HG02642 (cell line): ENCODE results near the gene ETDC.
"Not testable (repeated sequence)": the region's sequence is repeated elsewhere in the genome, so short reads cannot be mapped to it uniquely, and the experiment has no call there.

Experiments
- ATAC-seq: cut with Tn5 transposase; IDR thresholded peaks from one replicate; pipeline ENCODE4 v1.9.1; 2021; ENCODE audit warnings: mild to moderate bottlenecking; ENCODE audit not compliant: unreplicated experiment, poor library complexity

Gene ETDC

GRCh38 chrX:135309430-135309923 is at the start of gene ETDC:
Gene ETDC, plus strand, starts transcription at chrX:135309480. Its CDS starts 0 bp downstream, at chrX:135309480.
- ATAC-seq: no peak

DNA sequence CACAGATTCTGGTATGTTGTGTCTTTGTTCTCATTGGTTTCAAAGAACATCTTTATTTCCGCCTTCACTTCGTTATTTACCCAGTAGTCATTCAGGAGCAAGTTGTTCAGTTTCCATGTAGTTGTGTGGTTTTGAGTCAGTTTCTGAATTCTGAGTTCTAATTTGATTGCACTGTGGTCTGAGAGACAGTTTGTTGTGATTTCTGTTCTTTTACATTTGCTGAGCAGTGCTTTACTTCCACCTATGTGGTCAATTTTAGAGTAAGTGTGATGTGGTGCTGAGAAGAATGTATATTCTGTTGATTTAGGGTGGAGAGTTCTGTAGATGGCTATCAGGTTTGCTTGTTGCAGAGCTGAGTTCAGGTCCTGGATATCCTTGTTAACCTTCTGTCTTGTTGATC is 48.3 kb upstream of the ETDC start:
- not testable (repeated sequence) for ATAC-seq

GRCh38 chrX:135263376-135263775 is 45.9 kb upstream of the ETDC start:
- ATAC-seq: not testable (repeated sequence)

- no peak for ATAC-seq
Observed at GRCh38 chrX:135264206-135264605, 45.1 kb upstream of the ETDC start.

- ATAC-seq: no peak
Observed at GRCh38 chrX:135273162-135273561, 36.1 kb upstream of the ETDC start.

- no peak for ATAC-seq
Observed at GRCh38 chrX:135275973-135276372, 33.3 kb upstream of the ETDC start.

GRCh38 chrX:135287266-135287823 is 21.9 kb upstream of the ETDC start:
- no peak for ATAC-seq

DNA sequence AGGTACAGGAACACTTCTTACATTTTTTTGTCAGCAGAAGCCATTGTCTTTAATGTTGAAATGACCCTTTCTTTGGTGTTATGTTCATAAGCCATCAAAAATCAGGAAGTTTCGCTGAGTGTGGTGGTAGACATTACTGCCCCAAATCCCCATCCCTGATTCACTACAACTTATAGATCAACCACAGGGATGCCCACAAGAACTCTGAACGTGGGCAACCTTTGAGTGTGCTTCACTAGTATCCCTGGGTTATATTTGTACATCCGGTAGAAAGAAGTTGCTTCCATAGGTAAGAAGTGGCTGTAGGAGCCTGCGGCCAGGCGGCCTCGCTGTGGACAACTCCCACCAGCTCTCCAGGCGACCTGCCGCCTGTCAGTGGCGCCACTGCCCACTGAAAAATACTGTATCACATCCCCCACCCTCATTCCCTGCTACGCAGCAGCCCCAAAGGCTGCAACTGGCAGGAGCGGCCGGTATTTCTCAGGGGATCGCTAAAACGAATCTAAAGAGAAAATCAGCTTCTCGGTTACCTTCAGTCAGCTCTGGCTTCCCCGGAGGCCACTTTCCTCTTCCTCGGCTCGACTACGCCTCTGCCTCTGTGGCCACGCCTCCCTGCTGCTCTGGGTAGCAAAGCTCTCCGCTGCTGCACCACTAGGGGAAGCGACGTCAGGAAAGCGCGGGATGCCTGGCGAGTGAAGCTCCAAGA is 13.9 kb upstream of the ETDC start:
- peak; percentile 99 for ATAC-seq

DNA sequence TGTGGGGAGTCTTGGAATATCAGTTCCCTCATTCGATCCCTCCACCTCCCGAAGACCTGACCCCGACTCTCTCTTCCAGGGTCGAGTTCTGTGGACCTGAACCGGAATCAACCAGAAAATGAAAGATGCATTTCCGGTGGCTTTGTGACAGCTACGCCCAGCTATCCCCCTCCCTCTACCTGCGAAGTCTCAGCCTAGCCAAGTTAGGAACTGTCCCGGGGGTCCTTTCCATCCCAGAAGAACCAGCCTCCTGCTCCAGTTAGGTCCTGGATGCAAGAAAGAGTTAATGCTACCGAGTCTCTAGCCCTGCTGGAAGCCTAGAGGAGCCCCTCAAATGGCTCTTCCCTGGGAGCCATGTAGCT is 13.4 kb upstream of the ETDC start:
- ATAC-seq: peak; percentile 54

DNA sequence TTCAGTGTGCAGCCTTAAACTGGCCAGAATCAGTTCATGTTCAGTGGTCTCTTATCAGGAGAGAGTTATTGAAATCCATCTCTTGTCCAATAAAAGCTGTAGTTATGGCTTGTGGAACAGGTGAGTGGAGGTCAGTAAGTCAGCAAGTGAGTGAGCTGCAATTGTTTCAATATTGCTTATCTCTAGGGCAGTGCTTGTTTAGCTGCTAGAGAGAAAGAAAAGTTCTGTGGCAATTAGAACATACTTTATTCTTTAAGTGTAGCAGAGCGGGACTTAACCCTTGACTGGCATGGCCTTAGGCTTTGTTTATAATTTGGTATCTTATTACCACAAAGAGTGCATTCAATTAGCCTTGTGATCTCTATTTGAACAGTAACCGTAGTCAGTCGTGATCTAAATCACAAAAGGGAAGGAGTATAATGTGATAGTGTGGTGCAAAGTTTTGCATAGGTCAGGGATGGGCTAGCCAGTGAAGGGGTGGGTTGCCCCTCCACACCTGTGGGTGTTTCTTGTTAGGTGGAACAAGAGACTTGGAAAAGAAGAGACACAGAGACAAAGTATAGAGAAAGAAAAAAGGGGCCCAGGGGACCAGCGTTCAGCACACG is 6.9 kb upstream of the ETDC start:
- no peak for ATAC-seq

GRCh38 chrX:135304741-135305140 is 4.5 kb upstream of the ETDC start:
- no peak for ATAC-seq

DNA sequence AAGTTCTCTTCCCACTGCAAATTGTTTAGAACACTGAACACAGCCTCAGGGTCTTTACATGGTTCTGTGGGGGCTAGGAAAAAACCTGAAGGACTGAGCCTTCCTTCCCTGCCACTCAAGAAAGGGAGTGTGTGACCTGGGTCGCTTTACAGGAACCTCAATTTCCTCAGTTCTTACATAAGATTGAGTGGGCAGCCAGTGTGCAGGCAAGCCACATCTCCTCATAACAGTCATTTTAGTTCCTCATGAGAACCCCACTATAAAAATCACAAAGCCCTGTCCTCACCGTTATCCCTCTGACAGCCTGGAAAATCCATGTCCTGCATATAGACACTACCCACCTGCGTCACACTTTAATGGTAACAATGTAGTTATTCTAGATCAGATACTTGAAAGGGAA is 2.1 kb upstream of the ETDC start:
- no peak for ATAC-seq

DNA sequence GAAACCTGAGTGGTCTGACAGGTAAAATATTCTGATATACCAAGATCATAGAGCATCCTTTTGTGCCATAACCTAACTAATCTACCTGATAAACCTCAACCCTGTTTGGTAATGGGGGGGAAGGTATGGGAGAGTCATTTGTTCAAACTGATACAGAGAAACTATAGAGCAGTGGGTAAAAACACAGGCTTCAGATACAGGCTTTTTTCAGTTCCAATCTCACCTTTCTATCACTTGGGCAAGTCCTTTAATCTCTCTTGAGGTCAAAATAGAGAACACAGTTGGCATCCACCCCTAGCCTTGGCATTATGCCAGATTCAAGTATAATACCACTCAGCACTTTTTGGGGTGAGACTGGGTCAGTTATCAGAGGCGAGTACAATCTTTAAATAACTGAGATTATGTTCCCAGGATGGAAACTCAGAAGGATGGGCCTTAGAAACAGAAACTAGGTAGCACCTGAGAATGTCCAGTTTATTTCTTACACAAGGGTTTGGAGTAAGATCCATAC is 880 bp upstream of the ETDC start:
- no peak for ATAC-seq

DNA sequence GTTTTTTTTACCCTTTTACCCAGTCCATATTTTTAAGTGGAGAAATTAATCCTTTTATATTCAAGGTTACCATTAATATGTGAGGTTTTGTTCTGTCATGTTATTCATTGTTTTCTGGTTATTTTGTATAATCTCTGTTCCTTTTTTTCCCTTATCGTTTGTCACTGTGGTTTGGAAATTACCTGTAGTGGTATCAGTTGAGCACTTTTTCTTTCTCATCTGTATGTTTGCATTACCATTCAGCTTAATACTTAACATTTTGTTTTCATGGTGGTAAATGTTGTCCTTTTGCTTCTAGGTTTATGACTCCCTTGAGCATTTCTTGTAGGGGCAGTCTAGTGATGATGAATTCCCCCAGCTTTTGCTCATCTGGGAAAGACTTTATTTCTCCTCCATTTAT is 6.6 kb downstream of the ETDC start:
- ATAC-seq: no peak

DNA sequence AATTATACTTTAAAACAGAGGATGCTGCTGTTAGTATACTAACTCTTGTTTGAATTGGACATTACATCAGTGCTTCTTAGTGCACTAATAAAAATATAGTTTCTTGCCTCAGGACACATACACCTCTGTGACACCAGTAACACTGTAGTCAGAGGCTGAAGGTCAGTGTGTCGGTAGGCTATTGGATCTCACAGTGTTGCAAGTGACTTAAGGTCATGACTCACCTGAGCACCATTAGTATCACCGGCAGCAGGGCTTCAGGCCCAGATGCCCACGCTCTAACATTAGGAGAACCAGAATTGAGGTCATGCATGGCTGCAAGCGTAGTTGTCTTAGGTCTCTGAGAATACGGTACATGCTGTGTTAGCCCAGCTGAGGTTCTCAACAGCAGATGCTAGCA is 15.2 kb downstream of the ETDC start:
- no peak for ATAC-seq

GRCh38 chrX:135325036-135325818 is 15.9 kb downstream of the ETDC start:
- not testable (repeated sequence) for ATAC-seq

- no peak for ATAC-seq
Observed at GRCh38 chrX:135327299-135327698, 18.0 kb downstream of the ETDC start.

DNA sequence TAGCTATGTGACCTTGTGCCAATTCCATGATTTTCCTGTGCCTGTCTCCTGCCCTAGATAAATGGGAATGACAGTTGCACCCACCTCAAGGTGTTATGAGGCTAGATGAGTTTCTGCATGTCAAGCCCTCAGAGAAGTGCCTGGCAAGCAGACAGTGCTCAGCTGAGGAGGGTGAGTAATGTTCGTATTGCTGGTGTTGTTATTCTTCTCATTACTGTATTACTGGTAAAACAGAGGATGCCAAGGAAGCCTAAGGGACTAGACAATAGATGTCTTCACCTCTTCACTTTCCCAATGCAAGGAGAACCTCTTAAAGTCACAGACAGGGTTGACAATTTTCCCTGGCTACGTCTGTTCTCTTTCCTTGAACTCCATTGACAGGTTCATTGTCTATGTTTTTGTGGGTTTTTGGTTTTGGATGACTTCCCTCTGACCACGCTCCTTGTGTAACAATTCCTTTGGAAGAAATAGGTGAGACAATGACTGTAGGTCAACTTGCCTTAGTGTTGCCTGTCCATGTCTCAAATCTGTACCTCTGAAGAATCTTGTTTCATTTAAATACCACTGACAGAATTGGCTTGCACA is 19.2 kb downstream of the ETDC start:
- no peak for ATAC-seq

DNA sequence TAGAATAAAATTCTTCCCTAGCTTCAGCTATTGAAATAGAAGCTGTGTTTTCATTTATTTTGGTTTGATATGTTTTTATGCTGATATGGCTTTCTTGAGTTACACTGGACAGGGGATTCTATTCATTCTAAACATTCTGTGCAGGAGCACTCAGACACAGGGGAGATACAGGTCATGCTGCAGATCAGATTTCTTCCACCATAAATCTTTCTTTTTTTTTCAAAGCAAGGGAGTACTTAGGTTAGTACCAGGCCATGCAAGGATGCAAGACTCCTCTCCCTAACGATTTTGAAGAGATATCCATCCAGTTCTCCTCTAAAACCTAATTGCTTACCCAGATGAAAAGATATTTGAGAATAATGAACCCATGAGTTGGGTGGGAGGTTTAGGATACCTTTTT is 21.4 kb downstream of the ETDC start:
- no peak for ATAC-seq

DNA sequence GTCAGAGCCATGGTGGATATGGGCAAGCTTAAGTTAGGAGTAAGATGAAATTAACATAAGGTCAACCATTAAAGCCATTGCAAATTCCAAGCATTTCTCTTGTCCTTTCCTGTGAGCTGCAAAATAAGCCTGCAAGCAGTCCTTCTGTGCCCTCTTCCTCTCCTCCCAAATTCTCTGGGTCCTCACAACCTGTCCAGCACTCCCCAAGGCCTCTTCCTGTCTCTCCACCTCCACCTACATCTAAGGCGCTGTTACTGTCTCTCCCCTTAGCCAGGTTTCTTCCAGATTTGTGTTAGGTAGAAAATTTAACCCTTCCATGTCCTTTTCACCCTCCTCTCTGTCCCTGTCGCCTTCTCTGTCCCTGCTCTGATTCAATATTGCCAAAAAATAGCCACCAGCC is 22.2 kb downstream of the ETDC start:
- ATAC-seq: no peak
